HG02981 (cell line): ENCODE measurements around the gene ATP8B4.
"Not testable (repeated sequence)": the region's sequence is repeated elsewhere in the genome, so short reads cannot be mapped to it uniquely, and the experiment has no call there.

ENCODE experiments used
- ATAC-seq: cut with Tn5 transposase; IDR thresholded peaks from one replicate; pipeline ENCODE4 v1.9.1; 2021; ENCODE audit warnings: mild to moderate bottlenecking, moderate library complexity; ENCODE audit not compliant: unreplicated experiment

The ATP8B4 gene

GRCh38 chr15:50119063-50120040 lies at the start of gene ATP8B4:
Gene ATP8B4, minus strand, starts transcription at chr15:50119233. Its CDS starts 12,267 bp downstream, at chr15:50106966.
- ATAC-seq: no peak

GRCh38 chr15:50168379-50168778 lies 49.3 kb upstream of the ATP8B4 start:
- no peak for ATAC-seq

- no peak for ATAC-seq
Observed at GRCh38 chr15:50167110-50167509, 48.1 kb upstream of the ATP8B4 start.

GRCh38 chr15:50166216-50166615 lies 47.2 kb upstream of the ATP8B4 start:
- ATAC-seq: no peak

GRCh38 chr15:50164458-50164857 lies 45.4 kb upstream of the ATP8B4 start:
- ATAC-seq: no peak

- ATAC-seq: no peak
Observed at GRCh38 chr15:50163719-50164410, 44.8 kb upstream of the ATP8B4 start.

GRCh38 chr15:50162969-50163718 lies 44.1 kb upstream of the ATP8B4 start:
- no peak for ATAC-seq

- ATAC-seq: not testable (repeated sequence)
Observed at GRCh38 chr15:50158236-50158635, 39.2 kb upstream of the ATP8B4 start.

GRCh38 chr15:50151476-50151875 lies 32.4 kb upstream of the ATP8B4 start:
- no peak for ATAC-seq

GRCh38 chr15:50150851-50151250 lies 31.8 kb upstream of the ATP8B4 start:
- no peak for ATAC-seq

GRCh38 chr15:50150349-50150748 lies 31.3 kb upstream of the ATP8B4 start:
- no peak for ATAC-seq

GRCh38 chr15:50149090-50149489 lies 30.1 kb upstream of the ATP8B4 start:
- no peak for ATAC-seq

GRCh38 chr15:50148362-50148963 lies 29.4 kb upstream of the ATP8B4 start:
- no peak for ATAC-seq

- ATAC-seq: no peak
Observed at GRCh38 chr15:50146632-50147031, 27.6 kb upstream of the ATP8B4 start.

- no peak for ATAC-seq
Observed at GRCh38 chr15:50145451-50145872, 26.4 kb upstream of the ATP8B4 start.

- ATAC-seq: no peak
Observed at GRCh38 chr15:50144341-50145120, 25.5 kb upstream of the ATP8B4 start.

GRCh38 chr15:50143255-50143860 lies 24.3 kb upstream of the ATP8B4 start:
- no peak for ATAC-seq

GRCh38 chr15:50141856-50142255 lies 22.8 kb upstream of the ATP8B4 start:
- ATAC-seq: no peak

- ATAC-seq: no peak
Observed at GRCh38 chr15:50140983-50141382, 21.9 kb upstream of the ATP8B4 start.

GRCh38 chr15:50140098-50140497 lies 21.1 kb upstream of the ATP8B4 start:
- ATAC-seq: no peak
